Kidney (tissue), 14 donors: ENCODE data around the gene EFNB3. TPM values are rescaled to one million over a fixed set of nuclear protein-coding genes. Genes with fewer than 3 reads are reported as not detected.

Experiments used
- DNase-seq, 5 donors: peaks; one replicate each; pipeline ENCODE4 v3.0.0-alpha.2; 2013 to 2020
- FAIRE-seq: peaks from 2 replicates; lab custom pipeline; 2012; peaks lifted over from hg19 to GRCh38; lab: Jason Lieb, UNC
- H3K27ac ChIP-seq, 2 donors: one replicate each; pipeline ENCODE4 v1.7.0; 2013; ENCODE audit warnings: low read depth in 2 of 2, low read length in 2 of 2, inconsistent platforms in 1 of 2
- H3K27me3 ChIP-seq: one replicate; pipeline ENCODE4 v1.7.1; 2013; ENCODE audit warnings: low read length, inconsistent platforms; ENCODE audit not compliant: control insufficient read depth, insufficient read depth
- H3K36me3 ChIP-seq, 3 donors: one replicate each; pipeline versions ENCODE4 v1.7.0 to v1.7.1; 2013; ENCODE audit warnings: low read length in 3 of 3, control low read depth in 1 of 3, inconsistent platforms in 1 of 3; ENCODE audit not compliant: insufficient read depth in 3 of 3, control insufficient read depth in 2 of 3
- H3K4me1 ChIP-seq, 3 donors: one replicate each; pipeline versions ENCODE4 v1.7.0 to v1.7.1; 2013; ENCODE audit warnings: low read length in 3 of 3, inconsistent platforms in 1 of 3, low read depth in 1 of 3; ENCODE audit not compliant: control insufficient read depth in 2 of 3, insufficient read depth in 2 of 3
- H3K4me3 ChIP-seq, 3 donors: one replicate each; pipeline versions ENCODE4 v1.7.0 to v1.8.1; 2013; ENCODE audit warnings: low read length in 3 of 3, control low read depth in 1 of 3, inconsistent platforms in 1 of 3
- H3K9ac ChIP-seq, 3 donors: one replicate each; pipeline versions ENCODE4 v1.7.0 to v1.7.1; 2013; ENCODE audit warnings: low read length in 3 of 3, control low read depth in 1 of 3, inconsistent platforms in 1 of 3
- H3K9me3 ChIP-seq, 3 donors: one replicate each; pipeline versions ENCODE4 v1.7.0 to v1.7.1; 2013; ENCODE audit warnings: low read length in 3 of 3, control low read depth in 1 of 3, inconsistent platforms in 1 of 3; ENCODE audit not compliant: control insufficient read depth in 2 of 3, insufficient read depth in 1 of 3
- intact Hi-C: fragments of 100-400 bp; cut with DNase I; formaldehyde crosslinking; loops from one replicate; pipeline ENCODE4 v1.11.1; 2022
- polyA plus RNA-seq: library from polyadenylated mRNA; stranded (reverse); fragments of 350-450 nt; fragmentation: Illumina TruSeq; extraction: RNeasy Lipid Tissue Mini Kit (QIAGEN cat#74804); gene quantifications from one replicate; pipeline ENCODE4 v1.2.3, GENCODE V29; 2014; ENCODE audit warnings: low read depth, low replicate concordance; ENCODE audit not compliant: insufficient read depth
- total RNA-seq: library from RNA; stranded (reverse); fragmentation: NEBNext Ultra II Directional; extraction: Animal tissue kit (Norgen Biotek cat#: 25700); gene quantifications from one replicate; pipeline ENCODE4 v1.2.1, GENCODE V29; 2021
- TF ChIP-seq, protein P1 (sequence below): IDR thresholded peaks from 3 replicates; pipeline ENCODE4 v1.5.1; 2012; ENCODE audit warnings: mild to moderate bottlenecking, moderate library complexity, borderline replicate concordance; ENCODE audit not compliant: insufficient read depth; ENCODE audit errors: extremely low read depth
- donor health status: control.
- donor health status: control.
- donor health status: control.
- donor health status: control.
- donor health status: control.
- donor health status: DM: yes; HTN: yes; CAD: no.
- donor health status: Normal renal cell carcinoma (clear cell type).

EFNB3 gene
- total and polyA plus RNA-seq, 2 donors from 2014 or later: 2.3 to 3.5 TPM

- TF ChIP-seq, protein P1, sequence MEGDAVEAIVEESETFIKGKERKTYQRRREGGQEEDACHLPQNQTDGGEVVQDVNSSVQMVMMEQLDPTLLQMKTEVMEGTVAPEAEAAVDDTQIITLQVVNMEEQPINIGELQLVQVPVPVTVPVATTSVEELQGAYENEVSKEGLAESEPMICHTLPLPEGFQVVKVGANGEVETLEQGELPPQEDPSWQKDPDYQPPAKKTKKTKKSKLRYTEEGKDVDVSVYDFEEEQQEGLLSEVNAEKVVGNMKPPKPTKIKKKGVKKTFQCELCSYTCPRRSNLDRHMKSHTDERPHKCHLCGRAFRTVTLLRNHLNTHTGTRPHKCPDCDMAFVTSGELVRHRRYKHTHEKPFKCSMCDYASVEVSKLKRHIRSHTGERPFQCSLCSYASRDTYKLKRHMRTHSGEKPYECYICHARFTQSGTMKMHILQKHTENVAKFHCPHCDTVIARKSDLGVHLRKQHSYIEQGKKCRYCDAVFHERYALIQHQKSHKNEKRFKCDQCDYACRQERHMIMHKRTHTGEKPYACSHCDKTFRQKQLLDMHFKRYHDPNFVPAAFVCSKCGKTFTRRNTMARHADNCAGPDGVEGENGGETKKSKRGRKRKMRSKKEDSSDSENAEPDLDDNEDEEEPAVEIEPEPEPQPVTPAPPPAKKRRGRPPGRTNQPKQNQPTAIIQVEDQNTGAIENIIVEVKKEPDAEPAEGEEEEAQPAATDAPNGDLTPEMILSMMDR: no peak
- no peaks in the 10 kb centered on the region for H3K36me3 ChIP-seq
- no peaks in the 10 kb centered on the region for H3K27me3 ChIP-seq
- H3K27ac ChIP-seq: no peak overlapping the region
- no peak overlapping the region for H3K9ac ChIP-seq
- FAIRE-seq (no peak), DNase-seq (no peak)
- no peaks in the 10 kb centered on the region for H3K9me3 ChIP-seq
- intact Hi-C loops: no loop called here
- peaks cover 0 to 2% (median 0%) of the 10 kb centered on the region in 3 donors for H3K4me1 ChIP-seq
- no peak overlapping the region for H3K4me3 ChIP-seq
These were observed 32.6 kb downstream of the EFNB3 start for GRCh38 chr17:7737601-7738000.

DNA sequence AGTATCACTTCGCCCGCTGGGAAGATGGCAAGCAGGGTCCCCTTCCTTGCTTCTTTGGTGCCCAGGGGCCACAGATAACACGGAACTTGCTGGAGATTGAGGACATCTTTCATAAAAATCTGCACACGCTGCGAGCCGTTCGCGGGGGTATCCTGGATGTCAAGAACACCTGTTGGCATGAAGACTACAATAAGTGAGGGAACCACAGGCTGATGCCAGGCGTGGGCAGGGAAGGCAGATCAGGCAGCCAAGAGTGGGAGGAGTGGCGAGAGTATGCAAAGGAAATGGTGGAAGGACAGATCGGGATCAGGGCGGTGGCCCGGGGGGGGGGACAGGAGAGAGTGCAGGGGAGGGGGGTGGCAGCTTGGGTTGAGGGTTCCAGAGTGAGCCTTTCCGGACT lies 34.7 kb downstream of the EFNB3 start:
- no peaks in the 10 kb centered on the region for H3K27me3 ChIP-seq
- no peak overlapping the region for H3K27ac ChIP-seq
- no peak for FAIRE-seq

GRCh38 chr17:7740481-7741001 lies 35.5 kb downstream of the EFNB3 start:
- Histone ChIP-seq H3K27ac (no peak overlapping the region), H3K4me1 (peaks cover 0 to 2% (median 0%) of the 10 kb centered on the region in 3 donors), H3K36me3 (no peaks in the 10 kb centered on the region), H3K9ac (no peak overlapping the region), H3K27me3 (no peaks in the 10 kb centered on the region), H3K4me3 (no peak overlapping the region), H3K9me3 (no peaks in the 10 kb centered on the region)
- FAIRE-seq (no peak), DNase-seq (peak in 1 of 5 donors; percentile 7)
- intact Hi-C loops: no loop called here
- TF ChIP-seq, protein P1: no peak

More for the DNA sequence above, 34.7 kb downstream of the EFNB3 start:
- intact Hi-C loops: no loop called here
- TF ChIP-seq, protein P1: no peak
- Histone ChIP-seq H3K9me3 (no peaks in the 10 kb centered on the region), H3K4me1 (peaks cover 0 to 2% (median 0%) of the 10 kb centered on the region in 3 donors), H3K9ac (no peak overlapping the region), H3K4me3 (no peak overlapping the region), H3K36me3 (no peaks in the 10 kb centered on the region)
- DNase-seq: no peak

- H3K27ac ChIP-seq: no peak overlapping the region
- TF ChIP-seq, protein P1: no peak
- H3K9me3 ChIP-seq: no peaks in the 10 kb centered on the region
- intact Hi-C loops: no loop called here
- no peak overlapping the region for H3K9ac ChIP-seq
- FAIRE-seq: no peak
- H3K4me1 ChIP-seq: peaks cover 0 to 2% (median 0%) of the 10 kb centered on the region in 3 donors
- H3K4me3 ChIP-seq: no peak overlapping the region
- no peak for DNase-seq
- no peaks in the 10 kb centered on the region for H3K27me3 ChIP-seq
- H3K36me3 ChIP-seq: no peaks in the 10 kb centered on the region
These were observed 37.7 kb downstream of the EFNB3 start for GRCh38 chr17:7742729-7743128.
